Mesendoderm (in vitro differentiated cells): ENCODE results near the gene STKLD1. TPM values are rescaled to one million over a fixed set of nuclear protein-coding genes. Genes with fewer than 3 reads are reported as not detected.
"Not testable (repeated sequence)": the region's sequence is repeated elsewhere in the genome, so short reads cannot be mapped to it uniquely, and the experiment has no call there.

Experiments
- DNase-seq: peaks from one replicate; pipeline ENCODE4 v3.0.0; 2013
- H2AK5ac ChIP-seq: 2 replicates; pipeline ENCODE4 v1.6.1; 2013; ENCODE audit warnings: low read length, inconsistent platforms
- H2BK120ac ChIP-seq: 2 replicates; pipeline ENCODE4 v1.6.1; 2013; ENCODE audit warnings: low read depth, mild to moderate bottlenecking, low read length, moderate library complexity, mixed read lengths
- H2BK15ac ChIP-seq: replicated peaks from 2 replicates; pipeline ENCODE4 v1.6.1; 2013; ENCODE audit warnings: low read depth, mild to moderate bottlenecking, moderate library complexity
- H2BK5ac ChIP-seq: 2 replicates; pipeline ENCODE4 v1.6.1; 2013; ENCODE audit warnings: low read length, inconsistent platforms
- H3K18ac ChIP-seq: 2 replicates; pipeline ENCODE4 v1.6.1; 2013; ENCODE audit warnings: mild to moderate bottlenecking, low read length, mixed read lengths
- H3K23ac ChIP-seq: one replicate; pipeline ENCODE4 v1.6.1; 2013; ENCODE audit warnings: low read length
- H3K27ac ChIP-seq: 2 replicates; pipeline ENCODE4 v1.5.1; 2013; ENCODE audit warnings: low read depth, mild to moderate bottlenecking, inconsistent platforms, low read length, moderate library complexity
- H3K27me3 ChIP-seq: 2 replicates; pipeline ENCODE4 v1.6.1; 2013; ENCODE audit warnings: low read length, control low read depth, mild to moderate bottlenecking, inconsistent platforms; ENCODE audit not compliant: insufficient read depth, poor library complexity
- H3K36me3 ChIP-seq: 2 replicates; pipeline ENCODE4 v1.6.1; 2013; ENCODE audit warnings: low read length, inconsistent platforms; ENCODE audit not compliant: control insufficient read depth, insufficient read depth
- H3K4ac ChIP-seq: one replicate; pipeline ENCODE4 v1.6.1; 2013; ENCODE audit warnings: low read depth, mild to moderate bottlenecking, low read length, moderate library complexity
- H3K4me1 ChIP-seq: 2 replicates; pipeline ENCODE4 v1.6.1; 2013; ENCODE audit warnings: low read depth, low read length, inconsistent platforms; ENCODE audit not compliant: control insufficient read depth
- H3K4me2 ChIP-seq: 2 replicates; pipeline ENCODE4 v1.6.1; 2013; ENCODE audit warnings: low read length
- H3K4me3 ChIP-seq: 2 replicates; pipeline ENCODE4 v1.5.1; 2013; ENCODE audit warnings: mild to moderate bottlenecking, low read length
- H3K56ac ChIP-seq: one replicate; pipeline ENCODE4 v1.6.1; 2013; ENCODE audit warnings: low read length
- H3K79me1 ChIP-seq: 2 replicates; pipeline ENCODE4 v1.6.1; 2013; ENCODE audit warnings: low read length, inconsistent platforms
- H3K79me2 ChIP-seq: 2 replicates; pipeline ENCODE4 v1.6.1; 2013; ENCODE audit warnings: mild to moderate bottlenecking, low read length; ENCODE audit not compliant: control insufficient read depth, insufficient read depth
- H3K9ac ChIP-seq: 2 replicates; pipeline ENCODE4 v1.6.1; 2013; ENCODE audit warnings: low read length, inconsistent platforms
- H4K5ac ChIP-seq: one replicate; pipeline ENCODE4 v1.6.1; 2013; ENCODE audit warnings: low read length
- H4K8ac ChIP-seq: one replicate; pipeline ENCODE4 v1.6.1; 2013; ENCODE audit warnings: low read depth, mild to moderate bottlenecking, control low read depth, low read length, moderate library complexity
- WGBS: extraction: QIAGEN DNeasy Blood & Tissue Kit; methylation state at CpG from one replicate; pipeline ENCODE4 v1.1.7; 2013; ENCODE audit warnings: low lambda C conversion rate, missing lambda C conversion rate; ENCODE audit not compliant: insufficient coverage; ENCODE audit errors: extremely low coverage; 5-methylcytosine and 5-hydroxymethylcytosine counted together
- polyA plus RNA-seq, 2 experiments: library from polyadenylated mRNA; stranded (reverse); fragments of 200-250 nt; gene quantifications; one replicate each; pipeline ENCODE4 v1.2.3, GENCODE V29; 2013

STKLD1 gene
- polyA plus RNA-seq (2013, experiment 1 of 2) = 0.11 TPM
- polyA plus RNA-seq (2013, experiment 2 of 2) = not detected

DNA sequence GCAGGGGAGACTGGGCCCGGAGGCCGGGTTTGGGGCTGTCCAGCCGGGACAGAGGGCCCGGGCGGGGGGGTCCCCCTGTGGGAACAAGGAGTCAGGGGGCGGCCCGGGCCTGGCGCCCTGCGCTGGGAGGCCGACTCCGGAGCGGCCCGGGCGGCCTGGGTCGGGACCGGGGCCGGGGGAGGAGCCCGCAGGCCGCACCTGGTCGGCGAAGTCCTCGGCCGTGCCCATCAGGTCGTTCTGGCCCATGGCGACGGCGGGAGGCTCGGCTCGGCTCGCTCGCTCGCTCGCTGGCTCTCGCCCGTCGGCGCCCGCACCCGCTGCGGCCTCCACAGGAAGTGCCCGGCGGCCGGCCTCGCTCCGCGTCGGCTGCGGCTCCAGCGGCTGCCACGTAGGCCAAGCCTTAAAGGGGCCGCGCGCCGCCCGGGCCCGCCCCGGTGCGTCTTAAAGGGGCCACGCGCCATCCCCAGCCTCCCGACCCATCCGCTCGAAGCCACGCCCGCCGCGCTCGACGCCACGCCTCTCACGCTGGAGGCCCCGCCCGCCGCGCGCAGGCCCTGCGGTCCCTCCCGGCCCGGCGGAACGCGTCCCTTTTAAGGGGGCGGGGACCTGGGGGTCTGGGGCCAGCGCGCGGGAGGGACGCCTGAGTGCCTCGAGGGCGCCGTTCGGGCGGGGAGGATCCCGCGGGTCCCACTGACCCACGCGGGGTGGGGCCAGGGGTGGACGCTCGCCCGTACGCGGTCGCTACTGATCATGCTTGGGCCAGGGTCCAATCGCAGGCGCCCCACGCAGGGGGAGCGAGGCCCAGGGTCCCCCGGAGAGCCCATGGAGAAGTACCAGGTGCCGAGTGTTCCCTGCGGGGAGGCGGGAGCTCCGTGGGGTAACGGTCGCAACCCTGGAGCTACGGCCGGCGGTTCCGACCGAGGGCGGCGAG is at the start of gene STKLD1, which contains the start of gene SURF4:
Gene STKLD1 (plus strand): TSS at position 643 of the 931 bp plus-strand sequence. CDS start 108 bp downstream, at position 751.
Gene SURF4 (minus strand): TSS at position 337 of the 931 bp plus-strand sequence. CDS start 91 bp downstream, at position 246.
- Histone ChIP-seq H4K5ac (no peak within 1 kb of the TSS), H4K8ac (peak within 1 kb of the TSS; percentile 97)
- no CpG with 5 or more reads among the region's 120 CpGs for WGBS

DNA sequence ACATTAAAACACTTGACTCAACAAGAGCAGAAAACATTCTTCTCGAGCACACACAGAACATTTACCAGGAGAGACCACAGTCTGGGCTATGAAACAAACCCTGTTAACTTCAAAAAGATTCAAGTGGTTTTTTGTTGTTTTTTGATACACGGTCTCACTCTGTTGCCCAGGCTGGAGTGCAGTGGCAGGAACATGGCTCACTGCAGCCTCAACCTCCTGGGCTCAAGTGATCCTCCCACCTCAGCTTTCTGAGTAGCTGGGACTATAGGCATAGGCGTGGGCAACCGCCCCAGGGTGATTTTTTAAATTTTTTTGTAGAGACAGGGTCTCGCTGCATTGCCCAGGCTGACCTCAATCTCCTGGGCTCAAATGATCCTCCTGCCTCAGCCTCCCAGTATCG is 49.1 kb upstream of the STKLD1 start:
- not testable (repeated sequence) for H3K4me1 ChIP-seq, H2BK15ac ChIP-seq, H3K4ac ChIP-seq, H3K27ac ChIP-seq, H2AK5ac ChIP-seq, H2BK120ac ChIP-seq, H3K9ac ChIP-seq, H3K79me2 ChIP-seq, H3K18ac ChIP-seq, H3K27me3 ChIP-seq, H3K4me3 ChIP-seq, H3K56ac ChIP-seq, H4K8ac ChIP-seq, H3K23ac ChIP-seq, H3K36me3 ChIP-seq, H4K5ac ChIP-seq, H3K79me1 ChIP-seq, H3K4me2 ChIP-seq, H2BK5ac ChIP-seq, DNase-seq
- no CpG with 5 or more reads among the region's 6 CpGs for WGBS

More for the DNA sequence above, at the start of gene STKLD1, which contains the start of gene SURF4:
- peak within 1 kb of the TSS; percentile 79 for H2BK120ac ChIP-seq
- peak within 1 kb of the TSS; percentile 97 for H3K4me3 ChIP-seq
- H2BK5ac ChIP-seq = no peak within 1 kb of the TSS
- peak within 1 kb of the TSS; percentile 97 for H3K56ac ChIP-seq
- peaks cover 39% of the 10 kb centered on the region for H3K79me2 ChIP-seq
- H3K79me1 ChIP-seq = peaks cover 26% of the 10 kb centered on the region
- peak within 1 kb of the TSS; percentile 97 for H3K18ac ChIP-seq
- H3K27ac ChIP-seq = peak within 1 kb of the TSS; percentile 95
- H3K4me1 ChIP-seq = no peaks in the 10 kb centered on the region
- peak within 1 kb of the TSS; percentile 99 for H3K4ac ChIP-seq
- H3K23ac ChIP-seq = peak within 1 kb of the TSS; percentile 80
- peak within 1 kb of the TSS; percentile 88 for H3K4me2 ChIP-seq
- DNase-seq = peak; percentile 98
- H2BK15ac ChIP-seq = no peak within 1 kb of the TSS
- peak within 1 kb of the TSS; percentile 96 for H3K9ac ChIP-seq
- no peaks in the 10 kb centered on the region for H3K27me3 ChIP-seq
- no peak within 1 kb of the TSS for H2AK5ac ChIP-seq
- peaks cover 9% of the 10 kb centered on the region for H3K36me3 ChIP-seq

DNA sequence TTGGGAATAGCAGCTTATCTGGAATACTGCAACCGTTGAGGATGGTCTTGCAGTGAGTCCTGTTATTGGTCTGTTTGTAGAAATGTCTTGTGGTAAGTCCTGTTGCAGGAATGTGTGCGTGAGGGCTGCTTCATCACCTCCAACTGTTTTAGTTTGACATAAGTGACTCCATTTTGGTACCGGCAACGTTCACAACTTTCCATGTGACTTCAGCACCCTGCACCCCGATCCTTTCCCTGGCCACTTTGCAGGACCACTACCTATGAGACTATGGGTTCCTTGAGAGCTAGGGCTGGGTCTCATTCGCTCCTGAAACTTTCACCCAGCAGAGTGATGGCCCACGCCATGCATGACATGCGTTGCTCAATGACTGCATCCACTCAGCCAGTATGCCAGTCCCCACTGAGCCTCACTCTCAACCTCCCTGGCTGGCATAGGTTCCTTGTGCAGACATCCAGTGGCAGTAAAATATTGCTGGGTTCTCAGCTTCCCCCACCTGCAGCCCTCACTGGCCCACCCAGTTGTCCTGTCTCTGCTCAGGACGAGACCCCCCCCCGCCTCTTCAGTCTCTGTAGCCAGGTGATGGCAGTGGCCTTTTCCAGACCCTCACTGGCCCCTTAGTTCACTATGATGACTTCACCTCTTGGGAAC is 48.2 kb upstream of the STKLD1 start:
- Histone ChIP-seq H3K4me2 (no peak overlapping the region), H3K4me3 (no peak overlapping the region), H3K79me1 (no peaks in the 10 kb centered on the region), H3K27me3 (no peaks in the 10 kb centered on the region), H2BK120ac (no peak overlapping the region), H3K56ac (no peak overlapping the region), H3K36me3 (peaks cover 2% of the 10 kb centered on the region), H3K9ac (no peak overlapping the region), H3K4ac (no peak overlapping the region), H4K8ac (no peak overlapping the region), H4K5ac (no peak overlapping the region), H2BK5ac (no peak overlapping the region), H2BK15ac (no peak overlapping the region), H3K18ac (no peak overlapping the region), H3K4me1 (no peaks in the 10 kb centered on the region), H3K27ac (no peak overlapping the region), H3K79me2 (no peaks in the 10 kb centered on the region), H3K23ac (no peak overlapping the region), H2AK5ac (no peak overlapping the region)
- WGBS = no CpG with 5 or more reads among the region's 10 CpGs
- no peak for DNase-seq

DNA sequence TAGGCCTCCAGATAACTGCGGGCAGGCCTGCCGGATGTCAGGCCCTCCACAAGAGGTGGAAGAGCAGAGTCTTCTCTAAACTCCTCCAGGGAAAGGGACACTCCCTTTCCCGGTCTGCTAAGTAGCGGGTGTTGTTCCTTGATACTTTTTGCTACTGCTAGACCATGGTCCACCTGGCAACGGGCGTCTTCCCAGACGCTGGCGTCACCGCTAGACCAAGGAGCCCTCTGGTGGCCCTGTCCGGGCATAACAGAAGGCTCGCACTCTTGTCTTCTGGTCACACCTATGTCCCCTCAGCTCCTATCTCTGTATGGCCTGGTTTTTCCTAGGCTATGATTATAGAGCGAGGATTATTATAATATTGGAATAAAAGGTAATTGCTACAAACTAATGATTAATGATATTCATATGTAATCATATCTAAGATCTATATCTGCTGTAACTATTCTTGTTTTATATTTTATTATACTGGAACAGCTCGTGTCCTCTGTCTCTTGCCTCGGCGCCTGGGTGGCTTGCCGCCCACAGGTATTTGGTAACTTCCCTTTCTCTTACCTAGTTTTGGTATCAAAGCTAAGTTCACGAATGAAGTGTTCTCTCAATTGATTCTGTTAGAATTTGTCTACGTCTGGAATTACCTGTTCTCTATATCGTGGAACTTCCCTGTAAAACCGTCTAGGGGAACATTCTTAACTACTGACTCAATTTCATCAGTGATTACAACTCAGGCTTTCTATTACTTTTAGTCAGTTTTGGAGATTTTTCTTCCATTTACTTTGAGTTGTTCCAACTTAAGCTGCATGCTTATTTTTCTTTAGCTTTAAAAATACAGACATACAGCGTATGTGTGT is 46.6 kb upstream of the STKLD1 start:
- not testable (repeated sequence) for H4K5ac ChIP-seq, H3K18ac ChIP-seq, H3K79me1 ChIP-seq, H3K36me3 ChIP-seq, H3K4me1 ChIP-seq, H3K4me3 ChIP-seq, H2BK120ac ChIP-seq, H3K9ac ChIP-seq, H3K56ac ChIP-seq, H3K79me2 ChIP-seq, H3K27me3 ChIP-seq, H3K23ac ChIP-seq, H2BK5ac ChIP-seq, H3K4me2 ChIP-seq, H2AK5ac ChIP-seq, H2BK15ac ChIP-seq, H3K27ac ChIP-seq, H4K8ac ChIP-seq, H3K4ac ChIP-seq
- WGBS = no CpG with 5 or more reads among the region's 21 CpGs
- peak; percentile 53 for DNase-seq

DNA sequence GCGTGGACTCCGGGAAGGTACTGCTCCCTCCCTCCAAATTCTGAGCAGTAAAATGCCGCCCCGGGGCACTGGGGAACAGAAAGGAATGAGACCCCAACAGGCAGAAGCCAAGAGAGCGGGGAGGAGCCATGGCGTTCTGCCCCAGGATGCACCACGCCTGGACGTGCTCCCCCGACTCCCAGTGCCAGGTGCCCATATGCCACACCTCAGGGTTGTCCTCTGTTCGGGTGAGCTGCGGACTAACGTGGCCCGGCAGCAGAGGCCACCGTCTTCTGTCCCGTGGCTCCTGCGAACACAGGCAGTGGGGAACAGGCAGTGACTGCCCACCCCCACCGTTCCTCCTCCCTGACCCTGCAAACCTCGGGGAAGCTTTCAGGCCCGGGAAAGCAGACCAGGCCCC is 44.9 kb upstream of the STKLD1 start:
- Histone ChIP-seq H2AK5ac (no peak overlapping the region), H3K4ac (no peak overlapping the region), H3K4me2 (no peak overlapping the region), H3K18ac (no peak overlapping the region), H3K23ac (no peak overlapping the region), H3K27me3 (no peaks in the 10 kb centered on the region), H3K4me1 (peaks cover 5% of the 10 kb centered on the region), H2BK15ac (no peak overlapping the region), H2BK120ac (no peak overlapping the region), H3K79me2 (peaks cover 14% of the 10 kb centered on the region), H3K56ac (no peak overlapping the region), H3K4me3 (no peak overlapping the region), H4K5ac (no peak overlapping the region), H3K9ac (no peak overlapping the region), H4K8ac (no peak overlapping the region), H3K27ac (no peak overlapping the region), H2BK5ac (no peak overlapping the region), H3K36me3 (peaks cover 9% of the 10 kb centered on the region), H3K79me1 (peaks cover 10% of the 10 kb centered on the region)
- no CpG with 5 or more reads among the region's 19 CpGs for WGBS
- no peak for DNase-seq
